NCI-H128 (cell line): ENCODE results near the gene HIP1R.
"Not testable (repeated sequence)": the region's sequence is repeated elsewhere in the genome, so short reads cannot be mapped to it uniquely, and the experiment has no call there.

Experiments used
- DNase-seq: peaks from one replicate; lab custom pipeline; 2025; ENCODE audit not compliant: unreplicated experiment; lab: John Stamatoyannopoulos, UW

The HIP1R gene, protein sequence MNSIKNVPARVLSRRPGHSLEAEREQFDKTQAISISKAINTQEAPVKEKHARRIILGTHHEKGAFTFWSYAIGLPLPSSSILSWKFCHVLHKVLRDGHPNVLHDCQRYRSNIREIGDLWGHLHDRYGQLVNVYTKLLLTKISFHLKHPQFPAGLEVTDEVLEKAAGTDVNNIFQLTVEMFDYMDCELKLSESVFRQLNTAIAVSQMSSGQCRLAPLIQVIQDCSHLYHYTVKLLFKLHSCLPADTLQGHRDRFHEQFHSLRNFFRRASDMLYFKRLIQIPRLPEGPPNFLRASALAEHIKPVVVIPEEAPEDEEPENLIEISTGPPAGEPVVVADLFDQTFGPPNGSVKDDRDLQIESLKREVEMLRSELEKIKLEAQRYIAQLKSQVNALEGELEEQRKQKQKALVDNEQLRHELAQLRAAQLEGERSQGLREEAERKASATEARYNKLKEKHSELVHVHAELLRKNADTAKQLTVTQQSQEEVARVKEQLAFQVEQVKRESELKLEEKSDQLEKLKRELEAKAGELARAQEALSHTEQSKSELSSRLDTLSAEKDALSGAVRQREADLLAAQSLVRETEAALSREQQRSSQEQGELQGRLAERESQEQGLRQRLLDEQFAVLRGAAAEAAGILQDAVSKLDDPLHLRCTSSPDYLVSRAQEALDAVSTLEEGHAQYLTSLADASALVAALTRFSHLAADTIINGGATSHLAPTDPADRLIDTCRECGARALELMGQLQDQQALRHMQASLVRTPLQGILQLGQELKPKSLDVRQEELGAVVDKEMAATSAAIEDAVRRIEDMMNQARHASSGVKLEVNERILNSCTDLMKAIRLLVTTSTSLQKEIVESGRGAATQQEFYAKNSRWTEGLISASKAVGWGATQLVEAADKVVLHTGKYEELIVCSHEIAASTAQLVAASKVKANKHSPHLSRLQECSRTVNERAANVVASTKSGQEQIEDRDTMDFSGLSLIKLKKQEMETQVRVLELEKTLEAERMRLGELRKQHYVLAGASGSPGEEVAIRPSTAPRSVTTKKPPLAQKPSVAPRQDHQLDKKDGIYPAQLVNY

GRCh38 chr12:122834921-122835749 lies at the start of gene HIP1R:
TSS of gene HIP1R (plus strand) at chr12:122835457. CDS start at chr12:122835551, 94 bp downstream.
- DNase-seq: no peak

DNA sequence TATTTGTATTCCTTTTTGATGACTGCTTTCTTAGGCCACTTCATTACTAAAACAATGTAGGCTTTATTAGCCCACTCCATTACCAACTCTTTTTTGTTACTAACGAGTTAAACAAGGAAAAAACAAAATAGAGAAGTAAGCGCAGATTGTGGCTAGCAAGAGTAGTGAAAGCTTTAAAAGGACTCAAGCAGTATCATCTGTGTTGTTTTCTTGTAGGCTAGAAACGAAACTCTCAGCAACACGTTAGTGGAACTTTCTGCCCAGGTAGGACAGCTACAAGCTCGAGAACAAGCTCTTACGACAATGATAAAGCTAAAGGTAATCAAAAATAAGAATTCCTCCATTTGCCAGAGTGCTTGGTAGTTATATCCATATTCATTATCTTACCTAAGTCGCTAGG lies 49.8 kb upstream of the HIP1R start:
- DNase-seq: no peak

GRCh38 chr12:122788387-122788786 lies 46.9 kb upstream of the HIP1R start:
- DNase-seq: no peak

DNA sequence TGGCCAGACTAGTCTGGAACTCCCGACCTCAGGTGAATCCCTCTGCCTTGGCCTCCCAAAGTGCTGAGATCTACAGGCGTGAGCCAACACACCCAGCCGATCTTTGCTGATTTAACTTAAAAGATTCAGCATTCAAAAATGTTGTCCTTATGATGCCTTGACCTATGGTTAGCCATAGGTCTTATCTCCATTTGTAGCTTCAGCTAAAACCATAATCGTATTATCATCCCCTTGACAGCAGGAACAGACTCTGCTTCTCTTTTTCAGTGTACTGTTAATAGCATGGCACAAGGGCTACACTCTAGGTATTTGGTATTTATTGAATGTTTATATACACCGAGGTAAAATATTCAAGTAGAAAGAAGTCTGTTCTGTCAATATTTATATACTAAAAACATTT lies 45.6 kb upstream of the HIP1R start:
- DNase-seq: no peak

GRCh38 chr12:122790393-122791075 lies 44.7 kb upstream of the HIP1R start:
- DNase-seq: no peak

- no peak for DNase-seq
Measured at GRCh38 chr12:122793685-122794106, 41.6 kb upstream of the HIP1R start.

DNA sequence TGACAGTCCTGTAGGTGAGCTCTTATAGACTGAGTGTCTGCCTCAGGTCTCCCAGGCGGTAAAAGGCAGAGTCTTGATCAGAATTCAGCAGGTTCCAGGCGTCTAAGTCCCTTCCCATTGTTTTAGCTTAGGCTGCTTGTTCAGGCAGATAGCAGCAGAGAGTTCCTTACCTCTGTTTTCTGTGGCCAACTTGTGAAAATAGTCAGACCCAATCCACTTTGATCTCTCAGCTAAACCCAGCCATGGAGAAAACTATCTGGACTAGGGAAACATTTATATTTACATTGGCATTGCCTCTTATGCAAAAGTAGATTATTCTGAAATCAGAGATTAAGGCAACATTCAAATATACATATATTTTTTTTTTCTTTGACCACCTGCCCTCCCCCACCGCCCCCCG lies 39.5 kb upstream of the HIP1R start:
- DNase-seq: no peak

GRCh38 chr12:122799641-122800243 lies 35.5 kb upstream of the HIP1R start:
- DNase-seq: no peak

GRCh38 chr12:122803937-122804336 lies 31.3 kb upstream of the HIP1R start:
- no peak for DNase-seq

DNA sequence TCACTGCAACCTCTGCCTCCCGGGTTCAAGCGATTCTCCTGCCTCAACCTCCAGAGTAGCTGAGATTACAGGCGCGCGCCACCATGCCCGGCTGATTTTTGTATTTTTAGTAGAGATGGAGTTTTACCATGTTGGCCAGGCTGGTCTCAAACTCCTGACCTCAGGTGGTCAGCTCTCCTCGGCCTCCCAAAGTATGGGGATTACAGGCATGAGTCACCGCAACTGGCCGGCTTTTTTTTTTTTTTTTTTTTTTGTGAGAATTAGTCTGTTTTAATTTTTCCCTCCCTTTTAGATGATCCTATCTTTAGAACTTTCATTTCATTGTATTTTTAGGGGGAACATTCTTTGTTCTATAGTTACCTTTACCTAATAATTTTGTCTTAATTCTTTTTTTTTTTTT lies 30.3 kb upstream of the HIP1R start:
- not testable (repeated sequence) for DNase-seq

DNA sequence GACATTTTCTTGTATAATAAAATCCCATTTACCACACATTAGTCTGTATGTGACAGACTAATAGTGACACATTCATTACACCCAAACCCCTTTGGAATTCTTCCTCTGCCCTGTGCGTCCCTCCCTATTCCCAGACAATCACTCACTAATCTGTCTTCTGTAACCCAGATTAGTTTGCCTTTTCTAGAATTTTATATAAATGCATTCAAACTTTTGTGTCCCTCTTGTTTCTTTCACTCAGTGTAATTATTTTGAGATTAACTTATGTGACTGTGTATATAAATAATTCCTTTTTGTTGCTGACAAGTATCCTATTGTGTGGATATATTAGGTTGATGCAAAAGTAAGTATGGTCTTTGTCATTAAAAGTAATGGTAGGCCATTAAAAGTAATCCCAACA lies 27.6 kb upstream of the HIP1R start:
- DNase-seq: no peak

- DNase-seq: no peak
Measured at GRCh38 chr12:122811777-122812176, 23.5 kb upstream of the HIP1R start.

DNA sequence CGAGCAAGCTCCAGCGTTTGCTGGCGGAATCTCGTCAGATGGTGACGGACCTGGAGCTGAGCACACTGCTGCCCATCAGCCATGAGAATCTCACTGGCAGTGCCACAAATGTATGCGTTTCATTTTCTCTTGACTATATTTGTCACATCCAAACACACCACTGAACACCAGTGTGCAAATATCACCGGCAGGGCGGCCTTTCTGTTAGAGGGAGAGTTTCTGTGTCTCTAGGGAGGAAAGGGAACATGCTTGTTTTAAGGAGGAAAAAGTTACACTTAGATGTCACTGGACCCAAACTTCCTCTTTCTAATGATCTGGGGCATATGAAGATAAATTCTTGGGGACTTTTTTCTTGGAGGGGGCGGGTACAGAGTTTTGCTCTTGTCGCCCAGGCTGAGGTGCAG lies 21.9 kb upstream of the HIP1R start:
- DNase-seq: no peak

GRCh38 chr12:122819209-122819785 lies 16.0 kb upstream of the HIP1R start:
- no peak for DNase-seq

- no peak for DNase-seq
Measured at GRCh38 chr12:122820138-122820537, 15.1 kb upstream of the HIP1R start.

- DNase-seq: no peak
Measured at GRCh38 chr12:122820838-122821271, 14.4 kb upstream of the HIP1R start.

- no peak for DNase-seq
Measured at GRCh38 chr12:122823429-122823828, 11.8 kb upstream of the HIP1R start.

DNA sequence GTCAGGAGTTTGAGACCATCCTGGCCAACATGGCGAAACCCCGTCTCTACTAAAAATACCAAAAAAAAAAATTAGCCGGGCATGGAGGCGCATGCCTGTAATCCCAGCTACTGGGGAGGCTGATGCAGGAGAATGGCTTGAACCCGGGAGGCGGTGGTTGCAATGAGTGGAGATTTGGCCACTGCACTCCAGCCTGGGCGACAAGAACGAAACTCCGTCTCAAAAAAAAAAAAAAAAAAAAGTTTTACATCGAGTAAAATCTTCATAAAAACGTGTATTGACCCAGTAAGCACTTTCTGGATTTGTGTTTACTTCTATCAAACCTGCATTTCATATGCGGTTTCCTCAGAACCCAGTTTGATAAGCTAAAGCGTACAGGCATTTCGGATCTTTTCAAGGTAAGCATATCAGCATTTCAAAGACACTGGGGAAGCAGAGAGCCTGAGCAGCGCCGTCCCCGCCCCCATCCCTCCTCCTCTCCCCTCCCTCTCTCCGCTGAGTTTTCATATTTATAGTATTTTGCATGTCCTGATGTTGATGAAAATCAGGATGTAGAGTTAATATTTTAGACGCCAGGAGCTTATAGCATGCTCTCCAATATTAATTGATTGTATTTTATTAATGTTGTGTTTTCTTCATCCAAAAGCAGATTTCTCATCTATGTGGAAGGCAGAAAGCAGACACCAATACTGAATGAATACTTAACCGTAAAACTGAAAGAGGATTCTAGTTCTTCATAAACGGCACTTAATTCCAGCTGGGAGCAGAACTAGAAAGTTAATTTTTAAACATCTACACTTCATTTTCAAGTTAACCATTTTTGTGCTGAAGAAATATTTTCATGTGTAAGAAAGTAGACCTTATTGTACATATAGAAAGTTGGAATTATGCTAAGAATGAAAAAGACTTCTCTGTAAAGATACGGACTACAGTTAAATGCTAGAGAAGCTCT lies 9.2 kb upstream of the HIP1R start:
- no peak for DNase-seq
